Lung microvascular endothelial cell (primary cell): ENCODE measurements around the gene BCAP31. TPM values are rescaled to one million over a fixed set of nuclear protein-coding genes. Genes with fewer than 3 reads are reported as not detected.
A peak's percentile ranks its signal among the peaks of the same experiment; 100 is the strongest.
"Not testable (repeated sequence)": the region's sequence is repeated elsewhere in the genome, so short reads cannot be mapped to it uniquely, and the experiment has no call there.

Experiments
- DNase-seq, 2 donors: peaks; one replicate each; pipeline versions ENCODE4 v3.0.0 to v3.0.0-alpha.2; 2010; ENCODE audit warnings: low read depth in 2 of 2
- total RNA-seq: library from RNA; depleted of rRNA; stranded (reverse); fragments of >200 nt; gene quantifications from 2 replicates; pipeline ENCODE4 v1.2.1, GENCODE V29; 2014

The BCAP31 gene
- total RNA-seq, 1 donor from 2014 or later = 400 TPM

DNA sequence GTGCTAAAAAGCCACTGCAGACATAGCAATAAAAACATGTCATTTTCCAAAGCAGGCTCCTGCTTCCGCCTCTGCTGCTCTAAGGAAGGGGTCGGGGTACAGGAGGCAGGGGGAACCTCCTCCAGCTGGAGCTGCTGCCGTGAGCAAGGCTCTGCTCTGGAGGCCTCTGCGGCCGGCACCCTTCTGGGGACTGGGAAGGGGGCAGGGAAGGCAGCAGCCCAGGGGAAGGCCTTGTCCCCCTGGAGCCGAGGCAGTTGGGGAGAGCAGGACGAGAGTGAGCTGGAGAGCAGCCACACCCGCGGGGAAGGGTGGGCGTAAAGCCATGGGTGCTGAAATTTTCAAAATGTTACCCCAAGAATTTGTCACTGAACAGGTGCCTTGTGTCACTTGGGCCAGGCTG is 27.6 kb downstream of the BCAP31 start:
- DNase-seq = not testable (repeated sequence)

GRCh38 chrX:153696100-153696499 is 28.1 kb downstream of the BCAP31 start:
- no peak for DNase-seq

- no peak for DNase-seq
Measured at GRCh38 chrX:153694687-153695270, 29.4 kb downstream of the BCAP31 start.

DNA sequence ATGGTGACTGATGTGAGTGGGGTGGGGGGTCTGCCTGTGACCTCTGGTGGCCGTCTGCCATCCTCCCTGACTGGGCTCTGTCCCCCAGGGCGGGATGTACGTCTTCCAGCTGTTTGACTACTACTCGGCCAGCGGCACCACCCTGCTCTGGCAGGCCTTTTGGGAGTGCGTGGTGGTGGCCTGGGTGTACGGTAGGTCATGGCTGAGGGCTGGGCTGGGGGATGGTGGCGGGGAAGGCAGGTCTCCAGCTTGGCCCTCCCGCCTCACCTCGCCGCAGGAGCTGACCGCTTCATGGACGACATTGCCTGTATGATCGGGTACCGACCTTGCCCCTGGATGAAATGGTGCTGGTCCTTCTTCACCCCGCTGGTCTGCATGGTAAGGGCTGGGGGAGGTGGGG is 29.9 kb downstream of the BCAP31 start:
- not testable (repeated sequence) for DNase-seq

DNA sequence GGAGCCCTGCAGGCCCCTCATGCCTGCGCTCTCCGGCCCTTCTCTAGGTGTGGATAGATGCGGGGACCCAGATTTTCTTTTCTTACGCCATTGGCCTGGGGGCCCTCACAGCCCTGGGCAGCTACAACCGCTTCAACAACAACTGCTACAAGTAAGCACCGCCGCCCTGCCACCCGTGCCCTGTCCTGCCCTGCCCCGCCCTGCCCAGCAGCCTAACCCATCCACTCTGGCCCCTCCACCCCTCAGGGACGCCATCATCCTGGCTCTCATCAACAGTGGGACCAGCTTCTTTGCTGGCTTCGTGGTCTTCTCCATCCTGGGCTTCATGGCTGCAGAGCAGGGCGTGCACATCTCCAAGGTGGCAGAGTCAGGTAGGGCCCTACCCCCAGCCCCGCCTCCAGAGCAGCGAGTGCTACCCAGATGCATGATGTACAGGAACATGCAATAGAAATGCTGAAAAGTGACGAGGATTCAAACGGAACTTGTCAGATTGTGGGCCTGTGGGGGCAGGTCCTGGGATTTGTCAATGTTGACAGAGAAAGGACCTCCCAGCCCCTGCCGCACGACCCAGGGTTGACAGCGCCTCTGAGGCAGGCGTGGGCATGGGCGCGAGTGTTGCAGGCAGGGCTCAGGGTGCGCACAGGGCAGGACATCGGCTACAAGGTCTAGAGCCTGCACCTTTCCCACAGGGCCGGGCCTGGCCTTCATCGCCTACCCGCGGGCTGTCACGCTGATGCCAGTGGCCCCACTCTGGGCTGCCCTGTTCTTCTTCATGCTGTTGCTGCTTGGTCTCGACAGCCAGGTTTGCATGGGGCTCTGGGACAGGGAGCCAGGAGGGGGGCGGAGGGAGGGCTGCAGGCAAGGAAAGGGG is 30.7 kb downstream of the BCAP31 start:
- DNase-seq = no peak

DNA sequence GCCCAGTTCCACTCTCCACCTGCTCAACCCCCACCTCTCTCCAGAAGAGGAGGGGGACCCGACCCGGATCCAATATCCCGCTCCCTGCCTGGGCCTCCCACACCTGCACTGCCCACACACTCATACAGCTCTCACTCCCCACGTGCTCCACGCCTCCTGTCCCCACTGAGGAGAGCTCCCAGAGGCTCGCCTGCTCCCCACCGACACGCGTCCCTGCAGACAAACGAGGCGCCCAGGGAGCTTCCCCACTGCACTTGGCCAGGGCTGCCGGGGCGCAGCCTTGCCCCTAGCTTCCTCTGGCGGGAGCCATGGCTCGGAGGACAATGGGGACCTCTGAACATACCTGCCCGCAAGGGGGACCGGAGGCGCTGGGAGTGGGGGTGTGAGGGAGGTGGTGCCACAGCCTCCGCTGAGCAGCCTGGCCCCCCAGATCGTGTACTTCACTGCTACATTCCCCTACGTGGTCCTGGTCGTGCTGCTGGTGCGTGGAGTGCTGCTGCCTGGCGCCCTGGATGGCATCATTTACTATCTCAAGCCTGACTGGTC is 31.5 kb downstream of the BCAP31 start:
- DNase-seq = no peak

GRCh38 chrX:153692003-153692402 is 32.2 kb downstream of the BCAP31 start:
- no peak for DNase-seq

DNA sequence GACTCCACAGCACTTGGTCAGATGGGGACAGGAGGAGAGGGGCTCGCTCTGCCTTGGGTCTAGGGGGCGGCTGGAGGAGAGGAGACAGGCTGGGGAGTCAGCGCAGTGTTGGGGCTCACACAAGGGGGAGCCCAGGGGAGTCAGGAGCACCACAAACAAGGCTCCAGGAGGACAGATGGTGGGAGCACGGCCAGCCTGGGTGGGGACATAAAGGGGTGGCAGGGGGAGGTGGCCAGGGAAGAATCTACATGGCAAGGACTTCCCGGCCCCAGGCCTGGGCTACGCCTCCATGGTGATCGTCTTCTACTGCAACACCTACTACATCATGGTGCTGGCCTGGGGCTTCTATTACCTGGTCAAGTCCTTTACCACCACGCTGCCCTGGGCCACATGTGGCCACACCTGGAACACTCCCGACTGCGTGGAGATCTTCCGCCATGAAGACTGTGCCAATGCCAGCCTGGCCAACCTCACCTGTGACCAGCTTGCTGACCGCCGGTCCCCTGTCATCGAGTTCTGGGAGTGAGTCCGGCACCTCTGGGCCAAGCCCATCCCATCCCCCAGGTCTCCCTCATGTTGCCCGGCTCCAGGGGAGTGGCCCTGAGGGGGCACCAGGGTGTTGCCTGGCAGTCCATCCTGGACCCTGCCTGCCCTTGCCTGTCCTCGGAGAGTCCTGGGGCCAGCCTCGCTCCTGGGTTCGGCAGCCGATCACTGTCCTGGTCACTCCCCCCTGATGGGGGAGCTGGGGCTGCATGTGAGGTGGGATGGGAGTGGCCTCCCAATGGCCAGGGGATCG is 33.0 kb downstream of the BCAP31 start:
- DNase-seq = not testable (repeated sequence)

DNA sequence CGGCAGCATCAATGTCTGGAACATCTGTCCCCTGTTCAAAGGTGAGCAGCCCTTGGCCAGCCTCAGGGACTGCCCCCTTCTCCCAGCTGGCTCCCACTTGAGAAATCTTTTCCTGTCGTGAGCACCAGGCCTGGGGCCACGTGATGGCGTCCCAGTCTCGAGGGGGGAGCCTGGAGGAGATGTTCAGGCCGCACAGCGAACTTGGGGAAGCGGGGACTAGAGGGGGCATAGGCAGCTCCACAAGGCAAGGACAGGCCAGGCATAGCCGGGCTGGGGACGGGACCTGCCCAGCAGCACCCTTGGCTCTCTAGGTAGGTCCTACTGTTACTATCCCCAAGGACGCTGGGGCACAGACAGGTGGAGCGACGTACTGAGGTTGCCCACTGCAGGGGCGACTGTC is 33.7 kb downstream of the BCAP31 start:
- no peak for DNase-seq

DNA sequence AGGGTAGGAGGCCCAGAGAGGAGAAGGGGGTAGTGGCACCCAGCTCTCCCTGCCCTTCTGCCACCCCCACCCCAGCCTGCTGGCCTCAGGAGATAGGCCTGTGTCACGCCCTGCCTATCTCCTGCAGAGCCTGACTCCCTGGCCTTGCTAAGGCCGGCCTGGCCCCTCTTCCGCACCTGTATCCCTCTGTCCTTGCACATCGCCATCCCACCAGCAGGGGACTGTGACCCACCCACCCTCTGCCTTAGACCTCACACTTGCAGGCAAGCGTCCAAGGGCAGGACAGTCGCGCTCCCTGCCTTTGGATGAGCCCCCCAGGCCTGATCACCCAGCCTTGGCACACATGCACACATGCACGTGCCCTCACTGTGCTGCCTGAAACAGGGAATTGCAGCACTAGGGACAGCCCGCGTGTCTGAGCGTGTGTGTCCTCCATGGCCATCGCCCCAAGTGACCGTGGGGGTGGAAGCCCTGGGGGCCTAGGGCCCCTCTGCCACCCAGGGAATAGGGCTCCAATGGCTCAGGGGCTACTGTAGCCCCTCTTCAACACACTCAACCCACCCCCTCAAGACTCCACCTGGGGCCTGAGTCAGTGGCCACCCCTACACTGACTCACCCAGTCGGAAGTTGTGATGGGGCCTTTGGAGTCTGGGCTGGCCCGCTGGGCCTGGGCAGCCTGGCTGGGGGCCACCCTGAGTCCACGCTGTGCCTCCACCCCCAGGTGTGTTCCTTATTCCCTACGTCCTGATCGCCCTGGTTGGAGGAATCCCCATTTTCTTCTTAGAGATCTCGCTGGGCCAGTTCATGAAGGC is 34.3 kb downstream of the BCAP31 start:
- no peak for DNase-seq

GRCh38 chrX:153688911-153689590 is 35.1 kb downstream of the BCAP31 start:
- DNase-seq = peak in 1 of 2 donors; percentile 37

GRCh38 chrX:153688506-153688905 is 35.7 kb downstream of the BCAP31 start:
- no peak for DNase-seq

DNA sequence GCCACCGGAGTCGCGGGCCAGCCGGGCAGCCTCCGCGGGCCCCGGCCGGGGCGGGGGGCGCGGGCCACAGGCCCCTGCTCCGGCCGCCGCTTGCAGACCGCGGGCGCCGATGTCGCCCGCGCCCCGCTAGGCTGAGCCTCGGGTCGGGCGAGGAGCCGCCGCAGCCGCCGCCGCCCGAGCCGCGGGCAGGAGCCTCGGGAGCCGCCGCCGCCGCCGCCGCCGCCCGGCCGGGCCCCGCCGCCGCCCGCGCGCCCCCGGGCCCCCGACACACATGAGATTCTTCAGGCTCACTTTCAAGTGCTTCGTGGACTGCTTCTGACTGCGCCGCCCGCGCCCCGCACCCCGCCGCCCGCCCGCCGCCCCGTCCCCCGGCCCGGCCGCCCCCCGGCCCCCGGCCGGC is 36.1 kb downstream of the BCAP31 start:
- no peak for DNase-seq

- DNase-seq = peak; percentile 52 to 66
Measured at GRCh38 chrX:153687121-153688039, 36.8 kb downstream of the BCAP31 start, which contains the start of gene SLC6A8. Gene SLC6A8 (plus strand): TSS chrX:153687926. CDS start chrX:153688575, 649 bp downstream.

- DNase-seq = no peak
Measured at GRCh38 chrX:153686711-153687110, 37.5 kb downstream of the BCAP31 start.

- DNase-seq = no peak
Measured at GRCh38 chrX:153685751-153686696, 38.2 kb downstream of the BCAP31 start.

DNA sequence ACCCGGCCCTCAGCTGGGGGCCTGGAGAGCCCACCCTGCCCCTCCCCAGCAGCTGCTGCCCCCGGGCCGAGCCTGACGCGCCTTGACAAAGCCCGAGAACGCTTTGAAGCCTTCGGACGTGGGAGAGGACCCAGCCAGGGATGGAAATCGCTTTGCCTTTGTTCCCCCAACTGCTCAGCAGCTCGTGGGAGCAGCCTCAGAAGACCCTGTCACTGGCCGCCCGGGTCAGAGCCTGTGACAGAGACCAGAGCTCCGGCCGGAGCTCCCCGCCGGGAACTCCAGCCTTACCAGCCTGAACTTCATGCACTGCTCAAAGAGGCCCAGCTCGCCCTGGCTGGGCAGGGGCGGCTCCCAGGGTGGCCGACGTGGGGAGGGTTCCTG is 39.0 kb downstream of the BCAP31 start:
- no peak for DNase-seq

DNA sequence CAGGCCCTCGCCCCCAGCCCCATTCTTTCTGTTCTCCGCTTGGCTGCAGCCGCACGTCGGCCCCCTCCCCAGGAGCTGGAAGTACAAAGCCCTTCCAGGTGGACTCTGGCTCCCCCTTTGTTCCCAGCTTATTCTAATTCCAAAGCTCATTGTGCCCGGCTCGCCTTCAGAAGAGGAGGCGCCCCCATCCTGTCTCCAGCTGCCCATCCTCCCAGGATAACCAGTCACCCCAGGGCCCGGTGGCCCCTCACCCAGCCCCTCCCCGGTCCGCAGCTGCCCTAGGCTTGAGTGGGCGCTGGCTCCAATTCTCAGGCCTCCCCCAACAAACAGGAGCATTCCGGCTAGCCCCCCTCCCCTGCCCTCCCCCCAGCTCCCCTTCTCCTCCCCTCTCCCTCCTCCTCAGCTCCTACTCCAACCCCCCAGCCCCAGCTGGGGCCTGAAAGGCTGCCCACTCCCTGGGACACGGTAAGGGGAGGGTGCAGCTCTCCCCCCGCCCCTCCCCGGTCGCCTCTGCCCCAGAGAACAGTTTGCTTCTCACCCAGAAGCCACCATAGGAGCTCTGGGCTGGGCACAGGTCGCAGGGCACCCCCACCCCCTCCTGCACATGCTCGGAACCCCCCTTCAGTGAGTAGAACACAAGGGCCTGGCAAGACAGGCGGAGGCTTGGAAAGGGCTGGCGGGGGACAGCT is 39.6 kb downstream of the BCAP31 start:
- no peak for DNase-seq
